ENCODE results near the gene PPP1R7.

DNA sequence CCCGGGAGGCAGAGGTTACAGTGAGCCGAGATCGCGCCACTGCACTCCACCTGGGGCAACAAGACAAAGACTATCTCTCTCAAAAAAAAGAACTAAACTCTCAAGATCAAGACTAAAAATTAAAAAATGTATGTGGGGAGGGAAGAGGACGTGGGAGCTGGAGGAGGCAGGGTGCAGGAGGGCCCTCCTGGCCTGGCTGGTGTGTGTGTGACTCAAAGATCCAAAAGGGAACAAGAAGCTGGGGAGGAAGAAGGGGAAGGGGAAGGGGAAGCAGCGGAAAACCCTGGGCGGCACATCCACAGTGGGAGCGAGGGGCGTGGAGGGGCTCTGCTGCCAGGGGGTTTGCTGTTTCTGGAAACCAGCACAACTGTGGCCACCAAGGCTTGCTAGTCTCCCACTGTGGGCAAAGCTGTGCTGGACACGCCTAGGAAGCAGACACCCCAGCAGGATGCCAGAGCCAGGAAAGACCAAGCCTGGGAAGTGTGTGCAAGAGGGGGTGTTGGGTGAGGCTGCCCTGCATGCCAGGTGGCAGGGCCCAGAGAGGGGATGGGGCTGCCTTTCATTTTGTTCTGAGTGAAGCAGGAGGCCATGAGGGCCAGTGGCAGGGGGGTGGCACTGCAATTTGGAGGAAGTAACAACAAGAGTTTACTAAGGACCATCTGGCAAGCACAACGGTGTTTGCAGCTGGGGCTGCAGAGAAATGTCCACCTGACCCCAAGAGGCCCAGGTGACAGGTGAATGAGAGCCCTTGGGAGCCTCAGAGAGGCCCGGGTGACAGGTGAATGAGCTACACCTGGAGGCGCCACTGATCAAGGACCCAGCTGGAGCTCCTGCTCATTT, 82.7 kb downstream of the PPP1R7 start:
- TF ChIP-seq, protein P1, sequence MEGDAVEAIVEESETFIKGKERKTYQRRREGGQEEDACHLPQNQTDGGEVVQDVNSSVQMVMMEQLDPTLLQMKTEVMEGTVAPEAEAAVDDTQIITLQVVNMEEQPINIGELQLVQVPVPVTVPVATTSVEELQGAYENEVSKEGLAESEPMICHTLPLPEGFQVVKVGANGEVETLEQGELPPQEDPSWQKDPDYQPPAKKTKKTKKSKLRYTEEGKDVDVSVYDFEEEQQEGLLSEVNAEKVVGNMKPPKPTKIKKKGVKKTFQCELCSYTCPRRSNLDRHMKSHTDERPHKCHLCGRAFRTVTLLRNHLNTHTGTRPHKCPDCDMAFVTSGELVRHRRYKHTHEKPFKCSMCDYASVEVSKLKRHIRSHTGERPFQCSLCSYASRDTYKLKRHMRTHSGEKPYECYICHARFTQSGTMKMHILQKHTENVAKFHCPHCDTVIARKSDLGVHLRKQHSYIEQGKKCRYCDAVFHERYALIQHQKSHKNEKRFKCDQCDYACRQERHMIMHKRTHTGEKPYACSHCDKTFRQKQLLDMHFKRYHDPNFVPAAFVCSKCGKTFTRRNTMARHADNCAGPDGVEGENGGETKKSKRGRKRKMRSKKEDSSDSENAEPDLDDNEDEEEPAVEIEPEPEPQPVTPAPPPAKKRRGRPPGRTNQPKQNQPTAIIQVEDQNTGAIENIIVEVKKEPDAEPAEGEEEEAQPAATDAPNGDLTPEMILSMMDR (IDR thresholded peaks at IDR 0.05), result no peak
- TF ChIP-seq POLR2A (IDR thresholded peaks at IDR 0.05), result no peak
